HepG2 (cell line): Measurements from ENCODE around the gene FAM131C. TPM values are rescaled to one million over a fixed set of nuclear protein-coding genes. Genes with fewer than 3 reads are reported as not detected.

Experiments
- BRD4 ChIP-seq: sonication (generic); formaldehyde crosslinking; IDR thresholded peaks from 2 replicates; pipeline ENCODE4 v1.4.0; 2020; ENCODE audit warnings: missing genetic modification reagents
- CREB1 ChIP-seq, 2 experiments: fragments of 450-650 bp in 1 of 2; IDR thresholded peaks; 2 replicates each; pipeline ENCODE4 v1.6.1; 2016 to 2017; ENCODE audit warnings: control low read depth in 1 of 2, mild to moderate bottlenecking in 1 of 2, missing compliant biosample characterization in 1 of 2, missing genetic modification characterization in 1 of 2
- ETV6 ChIP-seq: sonication (generic); formaldehyde crosslinking; conservative IDR thresholded peaks from 2 replicates; pipeline ENCODE4 v1.4.0; 2020; ENCODE audit warnings: missing genetic modification reagents
- FOSL1 ChIP-seq: sonication (generic); formaldehyde crosslinking; IDR thresholded peaks from 2 replicates; pipeline ENCODE4 v1.9.0; 2021; ENCODE audit warnings: missing genetic modification reagents, borderline replicate concordance
- HMGA1 ChIP-seq: sonication (generic); formaldehyde crosslinking; conservative IDR thresholded peaks from 2 replicates; pipeline ENCODE4 v1.4.0; 2020; ENCODE audit warnings: missing genetic modification reagents
- MED1 ChIP-seq: sonication (generic); formaldehyde crosslinking; IDR thresholded peaks from 2 replicates; pipeline ENCODE4 v1.4.0; 2020; ENCODE audit warnings: missing genetic modification reagents
- MIER2 ChIP-seq: IDR thresholded peaks from 2 replicates; pipeline ENCODE4 v1.6.1; 2016; ENCODE audit warnings: missing biosample characterization, missing genetic modification reagents
- MLLT10 ChIP-seq: sonication (generic); formaldehyde crosslinking; IDR thresholded peaks from 2 replicates; pipeline ENCODE4 v1.4.0; 2020; ENCODE audit warnings: missing genetic modification reagents
- NCOA2 ChIP-seq: sonication (generic); formaldehyde crosslinking; IDR thresholded peaks from 2 replicates; pipeline ENCODE4 v1.8.0; 2022; ENCODE audit warnings: inconsistent platforms
- POLR2G ChIP-seq: fragments of 200-400 bp; formaldehyde crosslinking; IDR thresholded peaks from 2 replicates; pipeline ENCODE4 v1.6.1; 2018; ENCODE audit warnings: mild to moderate bottlenecking, low read depth, low read length, moderate library complexity
- SMARCC2 ChIP-seq: fragments of 450-650 bp; IDR thresholded peaks from 2 replicates; pipeline ENCODE4 v1.6.1; 2017; ENCODE audit warnings: antibody characterized with exemption, mild to moderate bottlenecking
- TEAD3 ChIP-seq: optimal IDR thresholded peaks from 2 replicates; pipeline ENCODE3; 2016; ENCODE audit warnings: borderline replicate concordance
- TOPORS ChIP-seq: sonication (generic); formaldehyde crosslinking; IDR thresholded peaks from 2 replicates; pipeline ENCODE4 v1.8.0; 2023; ENCODE audit warnings: mild to moderate bottlenecking, missing genetic modification reagents
- TP53 ChIP-seq: sonication (generic); formaldehyde crosslinking; conservative IDR thresholded peaks from 2 replicates; pipeline ENCODE4 v1.4.0; 2020; ENCODE audit warnings: missing genetic modification reagents
- ZBTB20 ChIP-seq: sonication (generic); formaldehyde crosslinking; IDR thresholded peaks from 2 replicates; pipeline ENCODE4 v1.8.1; 2023; ENCODE audit warnings: missing genetic modification reagents, low read depth, mild to moderate bottlenecking, borderline replicate concordance
- ZBTB33 ChIP-seq: sonication (generic); formaldehyde crosslinking; IDR thresholded peaks from 2 replicates; pipeline ENCODE4 v1.4.0; 2020; ENCODE audit warnings: missing genetic modification reagents
- ZBTB44 ChIP-seq: sonication (generic); formaldehyde crosslinking; IDR thresholded peaks from 2 replicates; pipeline ENCODE4 v1.4.0; 2020; ENCODE audit warnings: missing genetic modification reagents
- ZC3H13 ChIP-seq: sonication (generic); formaldehyde crosslinking; IDR thresholded peaks from 2 replicates; pipeline ENCODE4 v1.8.1; 2023; ENCODE audit warnings: mild to moderate bottlenecking, missing genetic modification reagents, moderate library complexity
- ZNF143 ChIP-seq: sonication (generic); formaldehyde crosslinking; IDR thresholded peaks from 2 replicates; pipeline ENCODE4 v1.4.0; 2020; ENCODE audit warnings: missing genetic modification reagents
- ZNF24 ChIP-seq: fragments of 450-650 bp; IDR thresholded peaks from 2 replicates; pipeline ENCODE4 v1.6.1; 2017; ENCODE audit warnings: antibody characterized with exemption, mild to moderate bottlenecking
- ZNF3 ChIP-seq: IDR thresholded peaks from 2 replicates; pipeline ENCODE4 v1.7.0; 2017; ENCODE audit warnings: inconsistent platforms
- ZNF674 ChIP-seq: sonication (generic); formaldehyde crosslinking; IDR thresholded peaks from 2 replicates; pipeline ENCODE4 v1.5.0; 2020; ENCODE audit warnings: low read depth, mild to moderate bottlenecking, missing genetic modification reagents
- ZNF691 ChIP-seq: sonication (generic); formaldehyde crosslinking; IDR thresholded peaks from 2 replicates; pipeline ENCODE4 v1.4.0; 2020; ENCODE audit warnings: missing genetic modification reagents, low read depth, mild to moderate bottlenecking, borderline replicate concordance
- ZSCAN25 ChIP-seq: sonication (generic); formaldehyde crosslinking; IDR thresholded peaks from 2 replicates; pipeline ENCODE4 v1.8.0; 2022; ENCODE audit warnings: mild to moderate bottlenecking, missing genetic modification reagents
- ZSCAN31 ChIP-seq: sonication (generic); formaldehyde crosslinking; IDR thresholded peaks from 2 replicates; pipeline ENCODE4 v1.5.0; 2020; ENCODE audit warnings: low read depth, mild to moderate bottlenecking, missing genetic modification reagents
- polyA plus RNA-seq, 8 experiments: library from polyadenylated mRNA; depleted of rRNA in 3 of 8; stranded (reverse) in 7 of 8; unstranded in 1 of 8; fragments of >200 nt; fragmentation: Illumina TruSeq in 4 of 8; extraction: Trizol in 4 of 8; gene quantifications; 2 replicates each; pipeline versions ENCODE4 v1.2.1 to v1.2.3, GENCODE V29; 2011 to 2016; ENCODE audit warnings: low read depth in 4 of 8, missing spikeins in 1 of 8, mixed read lengths in 1 of 8; ENCODE audit not compliant: insufficient read depth in 1 of 8
- total RNA-seq, 5 experiments: library from RNA; depleted of rRNA; stranded (reverse); fragments of >200 nt; fragmentation: Illumina TruSeq; extraction: Trizol; gene quantifications; 2 replicates each; pipeline ENCODE4 v1.2.3, GENCODE V29; 2016; ENCODE audit warnings: low read depth in 1 of 5

Gene FAM131C
- total and polyA plus RNA-seq, 2 of the 13 experiments (the other 11 are each of a cell fraction or from before 2014, with no cell fraction given): 0.07 TPM; not detected in 1

- no peak for TF ChIP-seq ZBTB44 (CRISPR knock-in tag)
- no peak for TF ChIP-seq POLR2G
- no peak for TF ChIP-seq ZBTB20 (CRISPR knock-in tag)
- no peak for TF ChIP-seq ZNF24
- TF ChIP-seq MLLT10 (CRISPR knock-in tag): no peak
- TF ChIP-seq TP53 (CRISPR knock-in tag): no peak
- TF ChIP-seq MIER2 (CRISPR knock-in tag): no peak
- TF ChIP-seq SMARCC2: no peak
- 0 out of 2 replicates have a peak, but pooled peaks have one; percentile 51 for TF ChIP-seq ZSCAN25 (CRISPR knock-in tag)
- TF ChIP-seq ETV6 (CRISPR knock-in tag): no peak
- TF ChIP-seq FOSL1 (CRISPR knock-in tag): no peak
- TF ChIP-seq MED1 (CRISPR knock-in tag): no peak
- no peak for TF ChIP-seq TOPORS (CRISPR knock-in tag)
- TF ChIP-seq ZC3H13 (CRISPR knock-in tag): no peak
- no peak for TF ChIP-seq ZSCAN31 (CRISPR knock-in tag)
- TF ChIP-seq HMGA1: no peak
- TF ChIP-seq NCOA2 (CRISPR knock-in tag): no peak
- no peak for TF ChIP-seq TEAD3 (CRISPR knock-in tag)
- no peak for TF ChIP-seq BRD4 (CRISPR knock-in tag)
- peak; percentile 48; the same call in 1 of the 2 replicates for TF ChIP-seq ZBTB33 (CRISPR knock-in tag)
- no peak for TF ChIP-seq ZNF3 (CRISPR knock-in tag)
- no peak for TF ChIP-seq ZNF143 (CRISPR knock-in tag)
- TF ChIP-seq CREB1 (IDR thresholded peaks at IDR 0.05): peak; percentile 34; the same call in 1 of the 2 replicates
- TF ChIP-seq CREB1 (CRISPR knock-in tag; IDR thresholded peaks at IDR 0.05): no peak
- no peak for TF ChIP-seq ZNF691
- TF ChIP-seq ZNF674 (CRISPR knock-in tag): no peak
Observed at GRCh38 chr1:16111771-16112595, 38.5 kb upstream of the FAM131C start (continued).
